Fibroblast of villous mesenchyme (primary cell): Measurements from ENCODE around the gene IAPP. TPM values are rescaled to one million over a fixed set of nuclear protein-coding genes. Genes with fewer than 3 reads are reported as not detected.

Experiments used
- DNase-seq: peaks from one replicate; pipeline ENCODE4 v3.0.0-alpha.2; 2010; ENCODE audit warnings: low read depth
- H3K4me3 ChIP-seq: 2 replicates; pipeline ENCODE4 v1.5.1; 2011; ENCODE audit warnings: low read depth, mild to moderate bottlenecking, low read length
- total RNA-seq: library from RNA; depleted of rRNA; stranded (reverse); fragments of >200 nt; gene quantifications from 2 replicates; pipeline ENCODE4 v1.2.3, GENCODE V29; 2012
- TF ChIP-seq, protein P1 (sequence below): IDR thresholded peaks from 2 replicates; pipeline ENCODE4 v1.5.1; 2012; ENCODE audit warnings: low read depth, mild to moderate bottlenecking, low read length; ENCODE audit not compliant: insufficient read depth

Gene IAPP
- total RNA-seq, 1 donor: not detected

DNA sequence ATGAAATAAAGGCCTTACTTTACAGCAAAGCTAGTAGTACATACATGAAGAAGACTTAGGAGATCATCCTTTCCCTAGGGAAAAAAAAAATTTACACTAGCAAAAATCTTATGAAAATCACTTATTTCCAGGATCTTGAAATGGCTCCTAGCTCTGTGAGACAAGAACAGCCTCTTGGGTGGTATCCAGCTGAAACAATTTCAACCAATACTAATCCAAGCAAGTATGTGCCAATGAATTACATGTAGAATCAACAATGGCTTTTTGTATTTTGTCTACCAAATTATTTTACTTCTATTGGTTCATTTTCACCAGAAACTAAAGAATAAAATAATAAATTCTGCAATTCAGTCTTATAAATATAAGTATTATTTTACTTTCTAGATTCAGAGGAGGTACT is 35.2 kb upstream of the IAPP start:
- TF ChIP-seq, protein P1, sequence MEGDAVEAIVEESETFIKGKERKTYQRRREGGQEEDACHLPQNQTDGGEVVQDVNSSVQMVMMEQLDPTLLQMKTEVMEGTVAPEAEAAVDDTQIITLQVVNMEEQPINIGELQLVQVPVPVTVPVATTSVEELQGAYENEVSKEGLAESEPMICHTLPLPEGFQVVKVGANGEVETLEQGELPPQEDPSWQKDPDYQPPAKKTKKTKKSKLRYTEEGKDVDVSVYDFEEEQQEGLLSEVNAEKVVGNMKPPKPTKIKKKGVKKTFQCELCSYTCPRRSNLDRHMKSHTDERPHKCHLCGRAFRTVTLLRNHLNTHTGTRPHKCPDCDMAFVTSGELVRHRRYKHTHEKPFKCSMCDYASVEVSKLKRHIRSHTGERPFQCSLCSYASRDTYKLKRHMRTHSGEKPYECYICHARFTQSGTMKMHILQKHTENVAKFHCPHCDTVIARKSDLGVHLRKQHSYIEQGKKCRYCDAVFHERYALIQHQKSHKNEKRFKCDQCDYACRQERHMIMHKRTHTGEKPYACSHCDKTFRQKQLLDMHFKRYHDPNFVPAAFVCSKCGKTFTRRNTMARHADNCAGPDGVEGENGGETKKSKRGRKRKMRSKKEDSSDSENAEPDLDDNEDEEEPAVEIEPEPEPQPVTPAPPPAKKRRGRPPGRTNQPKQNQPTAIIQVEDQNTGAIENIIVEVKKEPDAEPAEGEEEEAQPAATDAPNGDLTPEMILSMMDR: no peak
- DNase-seq: no peak
- no peak overlapping the region for H3K4me3 ChIP-seq

DNA sequence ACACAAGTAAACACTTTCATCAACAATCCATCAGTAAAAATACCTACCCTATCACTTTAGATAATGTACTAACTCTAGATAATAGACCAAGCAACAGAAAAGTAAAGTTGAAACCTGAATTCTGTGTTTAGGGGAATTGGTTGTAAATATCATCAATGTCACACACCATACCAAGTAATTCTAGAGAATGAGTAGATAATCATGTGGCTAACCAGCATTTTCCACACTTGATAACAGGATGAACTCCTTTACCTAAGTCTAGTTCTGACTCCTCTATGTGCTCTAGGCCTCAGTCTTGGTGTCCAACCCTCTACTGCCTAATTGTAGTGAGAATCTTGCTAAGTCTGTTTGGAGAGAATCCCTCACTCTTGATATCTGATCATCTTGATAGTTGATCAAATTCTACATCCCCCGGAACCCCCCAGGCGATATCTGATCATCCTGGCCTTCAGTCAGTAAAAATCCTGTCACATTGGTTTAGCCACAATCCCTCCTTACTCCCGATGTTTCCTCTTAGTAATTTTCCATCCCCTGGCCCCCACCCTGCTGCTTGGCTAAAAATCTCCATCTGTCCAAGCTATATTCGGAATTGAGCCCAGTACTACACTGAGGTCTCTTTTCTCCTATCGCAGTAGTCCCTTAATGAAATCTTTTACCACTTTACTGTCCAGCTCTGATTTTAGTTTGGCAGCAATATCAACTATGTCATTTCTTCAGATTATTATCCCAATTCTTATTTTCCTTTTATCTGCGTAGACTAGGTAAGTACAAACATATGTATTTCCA is 34.5 kb upstream of the IAPP start:
- TF ChIP-seq, protein P1: no peak
- DNase-seq: no peak
- H3K4me3 ChIP-seq: no peak overlapping the region

DNA sequence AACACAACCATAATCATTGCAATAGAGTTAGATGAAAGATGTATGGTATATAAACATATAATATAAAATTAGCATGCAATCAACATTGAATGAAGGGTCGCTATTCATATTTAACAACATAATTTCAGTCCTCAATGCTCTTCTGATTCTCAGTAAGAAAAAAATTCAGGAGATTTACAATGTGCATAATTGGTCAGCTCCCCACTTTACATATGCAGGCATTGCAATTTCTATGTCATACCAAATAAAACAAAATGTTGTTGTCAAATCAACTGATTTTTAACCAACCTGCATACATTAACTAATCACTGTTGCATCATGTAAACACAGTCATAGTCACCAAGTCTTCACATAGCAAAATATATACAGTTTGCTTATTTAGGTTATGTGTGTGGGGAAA is 32.8 kb upstream of the IAPP start:
- H3K4me3 ChIP-seq: no peak overlapping the region
- TF ChIP-seq, protein P1: no peak
- no peak for DNase-seq

DNA sequence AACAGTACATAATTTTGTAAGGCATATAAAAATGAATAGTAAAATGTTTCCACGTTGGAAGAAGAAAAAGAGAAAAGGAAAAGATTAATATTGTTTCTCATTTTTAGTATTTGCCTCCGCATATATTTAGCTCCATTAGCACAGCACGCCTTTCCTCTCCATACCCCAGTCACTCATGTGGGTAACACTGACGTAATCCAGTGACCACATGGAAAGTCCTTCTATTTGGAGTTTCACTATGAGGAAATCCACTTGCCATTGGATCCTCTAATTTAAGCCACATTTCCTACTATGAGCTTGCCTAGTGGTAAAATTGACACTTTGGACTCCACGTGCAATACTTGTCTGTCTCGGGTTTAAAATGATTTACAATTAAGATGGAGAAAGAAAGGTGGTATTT is 32.3 kb upstream of the IAPP start:
- TF ChIP-seq, protein P1: no peak
- no peak for DNase-seq
- H3K4me3 ChIP-seq: no peak overlapping the region

DNA sequence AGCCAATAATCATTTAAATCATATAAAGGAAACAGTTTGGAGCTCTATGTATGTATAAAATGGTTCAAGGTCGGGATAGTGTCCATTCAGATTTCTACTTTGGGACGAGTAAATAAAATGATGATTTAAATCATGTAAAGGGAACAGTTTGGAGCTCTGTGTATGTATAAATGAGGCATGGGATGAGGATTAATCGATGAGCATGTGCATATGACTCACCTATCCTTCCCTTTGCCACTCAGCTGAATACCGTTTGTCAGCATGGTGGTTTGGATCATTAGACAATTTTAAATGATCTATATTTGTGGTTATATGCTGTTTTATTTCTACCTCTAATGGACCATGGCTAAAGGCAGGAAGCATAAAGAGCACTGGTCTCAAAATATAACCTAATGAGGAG is 30.9 kb upstream of the IAPP start:
- no peak for DNase-seq
- TF ChIP-seq, protein P1: no peak
- no peak overlapping the region for H3K4me3 ChIP-seq

DNA sequence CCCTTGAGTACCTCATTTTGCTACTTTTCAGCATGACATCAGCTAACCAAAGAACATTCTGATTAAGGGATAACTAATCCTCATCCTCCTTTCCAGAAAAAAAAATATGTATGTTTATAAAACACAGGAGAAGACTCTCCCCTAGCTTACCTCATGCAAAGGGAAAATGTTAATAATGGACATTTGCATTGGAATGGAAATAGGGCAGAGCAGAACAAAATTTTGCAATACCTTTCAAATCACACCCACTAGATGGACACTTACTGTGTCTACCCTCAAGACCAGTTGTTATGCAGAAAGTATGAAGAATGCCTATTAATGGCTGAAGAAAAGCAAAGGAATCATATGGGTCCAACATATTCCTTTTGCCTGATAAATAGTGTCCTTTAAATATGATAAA is 29.1 kb upstream of the IAPP start:
- DNase-seq: no peak
- TF ChIP-seq, protein P1: no peak
- H3K4me3 ChIP-seq: no peak overlapping the region
